Measurements from ENCODE around the gene KRT222.

The KRT222 gene

DNA sequence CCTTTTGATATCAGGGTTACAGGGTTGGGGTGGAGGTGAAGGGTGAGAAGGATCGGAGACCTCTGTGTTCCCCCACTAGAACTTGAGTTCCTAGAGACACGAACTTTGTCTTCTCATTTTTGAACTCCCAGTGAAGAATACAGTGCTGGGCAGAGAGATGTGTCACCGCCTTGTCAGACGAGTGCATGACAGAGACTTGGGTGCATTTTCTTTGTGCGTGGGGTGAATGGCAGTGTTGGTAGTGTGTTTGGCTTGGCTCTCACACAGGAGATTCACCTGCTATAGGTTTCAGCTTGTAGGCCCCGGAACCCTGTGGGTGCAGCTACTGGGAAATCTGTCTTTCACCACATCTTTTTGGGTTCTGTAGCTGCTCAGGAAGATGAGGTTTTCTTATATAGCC, 59.7 kb downstream of the KRT222 start:
- H3K4me2 ChIP-seq = no peak overlapping the region
- no peak overlapping the region for H2AFZ ChIP-seq (ENCODE audit: low read depth)
- no peak overlapping the region for H3K4me3 ChIP-seq (IDR thresholded peaks at IDR 0.05; ENCODE audit: insufficient read depth, low read depth, low read length)
- H3K79me2 ChIP-seq (ENCODE audit: insufficient read depth, low read depth) = no peaks in the 10 kb centered on the region
- no peak overlapping the region for H3K9ac ChIP-seq
- H3K27ac ChIP-seq = no peak overlapping the region
- no peak for TF ChIP-seq CTCF (conservative IDR thresholded peaks at IDR 0.05; ENCODE audit: low read depth, low read length)
- H3K27me3 ChIP-seq (ENCODE audit: insufficient read depth, low read depth) = no peaks in the 10 kb centered on the region
- no peaks in the 10 kb centered on the region for H4K20me1 ChIP-seq (ENCODE audit: insufficient read depth)
- H3K36me3 ChIP-seq (ENCODE audit: insufficient read depth) = no peaks in the 10 kb centered on the region
- H3K4me1 ChIP-seq (ENCODE audit: low read depth, poor library complexity, severe bottlenecking) = no peaks in the 10 kb centered on the region
